ENCODE data around the gene ERC2.

ERC2 gene

DNA sequence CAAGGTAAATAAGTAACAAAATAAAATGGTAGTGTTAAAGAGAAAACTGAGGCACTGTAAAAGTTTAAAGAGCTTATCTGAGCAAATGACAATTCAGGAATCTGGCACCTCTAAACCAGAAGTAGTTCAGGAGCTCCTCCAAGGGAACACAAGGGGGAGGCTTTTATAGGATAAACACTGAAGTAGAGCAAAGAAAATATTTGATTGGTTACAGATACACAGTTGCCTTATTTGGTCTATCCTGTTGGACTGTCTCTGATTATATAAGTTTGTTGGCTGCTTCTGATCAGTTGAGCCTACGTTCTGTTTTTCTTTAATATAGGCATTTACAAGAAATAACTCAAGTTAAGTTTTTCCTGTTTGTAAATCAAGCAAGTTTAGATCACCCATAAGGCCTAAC, 146.9 kb downstream of the ERC2 start:
- H3K4me3 ChIP-seq (ENCODE audit: low read depth, low read length): no peak overlapping the region
- TF ChIP-seq, protein P1, sequence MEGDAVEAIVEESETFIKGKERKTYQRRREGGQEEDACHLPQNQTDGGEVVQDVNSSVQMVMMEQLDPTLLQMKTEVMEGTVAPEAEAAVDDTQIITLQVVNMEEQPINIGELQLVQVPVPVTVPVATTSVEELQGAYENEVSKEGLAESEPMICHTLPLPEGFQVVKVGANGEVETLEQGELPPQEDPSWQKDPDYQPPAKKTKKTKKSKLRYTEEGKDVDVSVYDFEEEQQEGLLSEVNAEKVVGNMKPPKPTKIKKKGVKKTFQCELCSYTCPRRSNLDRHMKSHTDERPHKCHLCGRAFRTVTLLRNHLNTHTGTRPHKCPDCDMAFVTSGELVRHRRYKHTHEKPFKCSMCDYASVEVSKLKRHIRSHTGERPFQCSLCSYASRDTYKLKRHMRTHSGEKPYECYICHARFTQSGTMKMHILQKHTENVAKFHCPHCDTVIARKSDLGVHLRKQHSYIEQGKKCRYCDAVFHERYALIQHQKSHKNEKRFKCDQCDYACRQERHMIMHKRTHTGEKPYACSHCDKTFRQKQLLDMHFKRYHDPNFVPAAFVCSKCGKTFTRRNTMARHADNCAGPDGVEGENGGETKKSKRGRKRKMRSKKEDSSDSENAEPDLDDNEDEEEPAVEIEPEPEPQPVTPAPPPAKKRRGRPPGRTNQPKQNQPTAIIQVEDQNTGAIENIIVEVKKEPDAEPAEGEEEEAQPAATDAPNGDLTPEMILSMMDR (IDR thresholded peaks at IDR 0.05; ENCODE audit: low read depth, low read length): no peak

DNA sequence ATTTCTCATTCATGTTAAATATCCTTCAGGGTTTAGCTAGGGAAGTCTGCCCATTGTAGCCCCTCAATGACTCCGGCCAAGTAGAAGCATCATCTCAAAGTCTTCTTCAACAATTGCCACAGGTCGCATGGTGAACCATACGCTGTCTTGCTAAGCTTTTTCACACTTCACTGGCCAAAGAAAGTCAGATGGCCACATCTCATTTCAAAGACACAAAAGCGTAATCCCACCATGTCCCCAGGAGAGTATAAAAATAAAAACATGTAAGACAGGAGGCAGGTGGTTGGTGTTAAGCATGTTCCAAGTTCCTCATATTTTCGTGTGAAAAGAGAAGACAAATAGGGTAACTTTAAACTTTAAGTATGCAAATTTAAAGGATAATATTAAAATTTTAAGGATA, 147.4 kb downstream of the ERC2 start:
- H3K4me3 ChIP-seq (ENCODE audit: low read depth, low read length): no peak overlapping the region
- TF ChIP-seq, protein P1 (IDR thresholded peaks at IDR 0.05; ENCODE audit: low read depth, low read length): no peak

DNA sequence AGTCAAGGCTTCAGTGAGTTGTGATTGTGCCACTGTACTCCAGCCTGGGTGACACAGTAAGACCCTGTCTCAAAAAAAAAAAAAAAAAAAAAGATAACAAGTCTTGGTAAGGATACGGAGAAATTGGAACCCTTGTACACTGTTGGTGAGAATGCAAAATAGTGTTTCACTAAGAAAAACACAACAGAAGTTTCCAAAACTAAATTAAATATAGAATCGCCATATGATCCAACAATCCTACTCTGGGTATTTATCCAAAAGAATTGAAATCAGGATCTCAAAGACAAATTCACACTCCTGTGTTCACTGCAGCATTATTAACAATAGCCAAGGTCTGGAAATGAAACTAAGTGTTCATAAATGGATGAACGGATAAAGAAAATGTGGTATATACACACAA, 149.4 kb downstream of the ERC2 start:
- H3K4me3 ChIP-seq (ENCODE audit: low read depth, low read length): no peak overlapping the region
- TF ChIP-seq, protein P1 (IDR thresholded peaks at IDR 0.05; ENCODE audit: low read depth, low read length): no peak

DNA sequence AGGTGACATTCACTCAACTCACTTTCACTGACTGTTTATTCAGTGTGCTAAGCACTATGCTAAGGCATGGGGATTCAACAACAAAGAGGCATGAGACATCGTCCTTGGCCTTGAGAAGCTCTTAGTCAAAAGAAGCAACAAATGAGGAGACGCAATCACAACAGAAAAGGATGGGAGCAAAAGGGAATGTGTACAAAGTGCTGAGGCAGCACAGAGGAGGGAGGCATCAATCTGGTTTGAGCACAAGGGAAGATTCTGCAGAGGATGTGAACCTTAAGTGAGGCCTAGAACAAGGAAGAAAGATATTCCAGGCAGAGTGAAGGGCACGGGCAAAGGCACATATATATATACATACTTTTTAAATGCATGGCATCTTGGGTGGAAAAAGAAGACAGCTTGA, 151.3 kb downstream of the ERC2 start:
- no peak overlapping the region for H3K4me3 ChIP-seq (ENCODE audit: low read depth, low read length)
- TF ChIP-seq, protein P1 (IDR thresholded peaks at IDR 0.05; ENCODE audit: low read depth, low read length): no peak

DNA sequence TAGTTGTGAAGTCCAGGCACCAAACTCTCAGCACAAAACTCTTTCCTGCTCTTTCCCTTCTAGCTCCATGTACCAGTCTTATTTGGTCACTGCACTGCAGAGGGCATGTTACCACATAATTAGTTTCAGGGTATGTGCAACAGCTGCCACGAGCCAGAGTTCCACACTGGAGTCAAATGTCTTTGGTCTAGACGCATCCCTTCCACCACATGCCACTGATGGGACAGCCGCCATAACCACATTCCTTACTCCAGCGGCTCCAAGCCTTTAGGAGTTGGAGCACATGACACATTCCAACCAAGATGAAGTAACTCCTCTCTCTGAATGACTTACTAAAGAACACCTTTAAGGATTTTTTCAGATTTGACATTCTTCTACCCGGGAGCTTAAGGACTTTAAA, 153.4 kb downstream of the ERC2 start:
- no peak overlapping the region for H3K4me3 ChIP-seq (ENCODE audit: low read depth, low read length)
- TF ChIP-seq, protein P1 (IDR thresholded peaks at IDR 0.05; ENCODE audit: low read depth, low read length): no peak

DNA sequence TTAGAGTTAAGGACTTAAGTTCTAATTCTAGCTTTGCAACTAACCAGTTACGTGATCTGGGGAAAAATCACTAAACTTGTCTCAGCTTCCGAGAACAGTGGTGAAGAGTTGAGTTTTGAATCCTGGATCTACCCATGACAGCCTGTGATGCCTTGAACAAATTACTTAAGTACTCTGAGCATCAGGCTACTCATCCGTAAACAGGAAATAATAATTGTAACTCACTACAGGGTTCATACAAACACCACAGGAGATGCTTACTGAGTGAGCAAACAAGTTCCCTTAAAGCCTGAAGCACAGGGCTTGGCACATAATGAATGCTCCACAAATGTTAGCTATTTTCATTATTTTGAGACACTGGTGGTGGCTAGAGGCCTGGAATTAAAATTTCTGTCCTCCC, 158.8 kb downstream of the ERC2 start:
- TF ChIP-seq, protein P1 (IDR thresholded peaks at IDR 0.05; ENCODE audit: low read depth, low read length): no peak
- H3K4me3 ChIP-seq (ENCODE audit: low read depth, low read length): no peak overlapping the region

DNA sequence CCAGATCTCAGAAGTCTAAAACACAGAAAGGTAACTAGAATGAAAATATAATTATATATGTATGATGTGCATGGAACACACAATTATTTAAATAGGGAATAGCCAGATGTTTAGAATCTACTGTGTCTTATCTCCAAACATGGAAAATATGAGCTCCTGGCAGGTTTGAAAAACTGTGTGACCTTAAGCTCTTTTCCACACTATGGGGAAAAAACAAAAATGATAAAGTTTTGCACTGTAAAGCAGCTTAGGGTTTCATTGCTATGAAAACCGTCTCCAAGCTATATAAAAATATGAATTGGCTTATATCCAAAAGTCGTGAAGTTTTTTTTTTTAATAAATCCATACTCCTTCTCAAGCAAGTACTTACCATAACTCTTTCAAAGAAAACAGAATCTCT, 159.8 kb downstream of the ERC2 start:
- H3K4me3 ChIP-seq (ENCODE audit: low read depth, low read length): no peak overlapping the region

More for the DNA sequence above, 159.8 kb downstream of the ERC2 start:
- TF ChIP-seq, protein P1 (IDR thresholded peaks at IDR 0.05; ENCODE audit: low read depth, low read length): no peak

Measured in WI38 (cell line).